Measurements from ENCODE around the gene ANK3. TPM values are rescaled to one million over a fixed set of nuclear protein-coding genes. Genes with fewer than 3 reads are reported as not detected.

ANK3 gene
- total RNA-seq, 2 experiments from 2014 or later, result 4.5 to 5.3 TPM

GRCh38 chr10:60271319-60272040 lies 118.2 kb downstream of the ANK3 start:
- DNase-seq, result no peak
- Mint-ChIP-seq H3K4me3 (no peak overlapping the region), H3K27me3 (ENCODE audit: low read depth) (no peaks in the 10 kb centered on the region), H3K4me1 (ENCODE audit: low read depth) (no peaks in the 10 kb centered on the region), H3K9me3 (ENCODE audit: insufficient read depth) (no peaks in the 10 kb centered on the region), H3K27ac (no peak overlapping the region), H3K36me3 (ENCODE audit: low read depth) (no peaks in the 10 kb centered on the region)
- ChIA-PET POLR2A (no interaction called here), CTCF (interaction anchor here (0.5 kb wide), 1 partner anchor 174 kb away, joined by 3 read pairs; no protein-coding TSS in a partner anchor)
- ATAC-seq, result no peak

- H3K27me3 Mint-ChIP-seq (ENCODE audit: low read depth), result no peaks in the 10 kb centered on the region
- H3K4me3 Mint-ChIP-seq, result no peak overlapping the region
- ChIA-PET POLR2A (no interaction called here), CTCF (no interaction called here)
- DNase-seq (no peak), ATAC-seq (no peak)
- H3K4me1 Mint-ChIP-seq (ENCODE audit: low read depth), result no peaks in the 10 kb centered on the region
- H3K9me3 Mint-ChIP-seq (ENCODE audit: insufficient read depth), result no peaks in the 10 kb centered on the region
- no peaks in the 10 kb centered on the region for H3K36me3 Mint-ChIP-seq (ENCODE audit: low read depth)
- no peak overlapping the region for H3K27ac Mint-ChIP-seq
Measured at GRCh38 chr10:60270426-60270825, 119.2 kb downstream of the ANK3 start.

DNA sequence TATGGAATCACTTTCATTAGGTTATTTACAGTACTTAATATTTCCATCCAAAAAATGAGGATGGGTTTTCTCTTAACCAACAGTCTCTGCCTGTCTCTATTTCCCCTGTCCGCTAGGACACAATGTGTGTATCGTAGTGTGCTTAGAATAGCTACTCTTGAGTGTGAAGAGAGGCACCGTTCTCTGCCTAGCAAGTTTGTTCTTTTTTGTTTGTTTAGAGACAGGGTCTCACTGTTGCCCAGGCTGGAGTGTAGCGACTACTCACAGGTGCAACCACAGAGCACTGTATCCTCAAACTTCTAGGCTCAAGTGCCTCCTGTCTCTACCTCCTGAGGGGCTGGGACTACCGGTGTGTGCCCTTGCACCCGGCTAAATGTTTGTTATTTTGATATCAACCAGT lies 121.9 kb downstream of the ANK3 start:
- Mint-ChIP-seq H3K36me3 (ENCODE audit: low read depth) (no peaks in the 10 kb centered on the region), H3K4me3 (no peak overlapping the region), H3K27ac (no peak overlapping the region), H3K4me1 (ENCODE audit: low read depth) (no peaks in the 10 kb centered on the region), H3K27me3 (ENCODE audit: low read depth) (no peaks in the 10 kb centered on the region), H3K9me3 (ENCODE audit: insufficient read depth) (no peaks in the 10 kb centered on the region)
- DNase-seq, result no peak
- no peak for ATAC-seq
- POLR2A ChIA-PET, result no interaction called here
- CTCF ChIA-PET, result no interaction called here

- Mint-ChIP-seq H3K27me3 (ENCODE audit: low read depth) (no peaks in the 10 kb centered on the region), H3K36me3 (ENCODE audit: low read depth) (no peaks in the 10 kb centered on the region), H3K9me3 (ENCODE audit: insufficient read depth) (no peaks in the 10 kb centered on the region), H3K4me3 (no peak overlapping the region), H3K4me1 (ENCODE audit: low read depth) (no peaks in the 10 kb centered on the region), H3K27ac (no peak overlapping the region)
- ATAC-seq (no peak), DNase-seq (no peak)
- ChIA-PET POLR2A (no interaction called here), CTCF (no interaction called here)
Measured at GRCh38 chr10:60266513-60266912, 123.2 kb downstream of the ANK3 start.

DNA sequence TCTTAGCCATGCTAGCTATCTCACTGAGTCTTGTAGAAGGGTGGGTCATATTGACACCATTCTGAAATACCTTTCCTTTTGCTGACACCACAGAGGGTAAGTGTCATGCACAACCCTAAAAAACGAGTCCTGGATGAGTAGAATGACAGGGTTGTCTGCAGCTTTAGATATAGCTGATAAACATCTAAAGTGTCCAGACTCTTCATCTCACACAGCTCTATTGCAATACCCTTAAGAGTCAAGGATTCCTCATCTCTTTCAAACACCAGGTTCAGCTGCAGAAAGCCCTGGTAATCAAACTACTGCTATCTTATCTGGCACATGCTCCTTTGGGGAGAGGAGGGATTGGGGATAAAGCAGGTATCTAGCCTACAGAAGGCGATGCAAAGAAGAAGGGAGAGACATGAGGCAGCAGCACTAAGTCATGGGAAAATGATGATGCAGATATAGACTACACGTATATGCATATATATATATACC lies 127.0 kb downstream of the ANK3 start:
- no peak overlapping the region for H3K27ac Mint-ChIP-seq
- no peaks in the 10 kb centered on the region for H3K9me3 Mint-ChIP-seq (ENCODE audit: insufficient read depth)
- no peak overlapping the region for H3K4me3 Mint-ChIP-seq
- peaks cover 6% of the 10 kb centered on the region for H3K4me1 Mint-ChIP-seq (ENCODE audit: low read depth)
- no peak for DNase-seq
- ChIA-PET POLR2A (no interaction called here), CTCF (no interaction called here)
- no peak for ATAC-seq
- H3K27me3 Mint-ChIP-seq (ENCODE audit: low read depth), result no peaks in the 10 kb centered on the region
- no peaks in the 10 kb centered on the region for H3K36me3 Mint-ChIP-seq (ENCODE audit: low read depth)

GRCh38 chr10:60260321-60260720 lies 129.4 kb downstream of the ANK3 start:
- DNase-seq (no peak), ATAC-seq (no peak)
- Mint-ChIP-seq H3K27ac (no peak overlapping the region), H3K36me3 (ENCODE audit: low read depth) (no peaks in the 10 kb centered on the region), H3K27me3 (ENCODE audit: low read depth) (no peaks in the 10 kb centered on the region), H3K4me3 (no peak overlapping the region), H3K4me1 (ENCODE audit: low read depth) (peaks cover 6% of the 10 kb centered on the region), H3K9me3 (ENCODE audit: insufficient read depth) (no peaks in the 10 kb centered on the region)
- ChIA-PET CTCF (no interaction called here), POLR2A (no interaction called here)

DNA sequence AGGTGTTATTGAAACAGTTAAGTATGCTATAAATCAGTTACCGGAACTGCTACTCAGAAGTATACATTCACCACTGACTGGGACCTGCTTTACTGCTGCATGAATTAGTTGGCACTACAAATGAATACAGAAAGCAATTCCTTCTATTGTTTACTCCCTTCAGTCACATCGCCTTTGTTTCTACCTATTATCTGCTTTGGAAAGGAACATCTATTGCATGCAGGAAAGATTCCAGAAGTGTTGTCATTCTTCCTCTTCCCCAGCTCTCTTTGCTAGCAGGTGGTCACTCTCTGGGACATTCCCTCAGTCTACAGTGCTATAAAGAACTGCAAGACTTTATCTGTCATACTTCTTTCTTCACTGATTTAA lies 131.3 kb downstream of the ANK3 start:
- H3K27me3 Mint-ChIP-seq (ENCODE audit: low read depth), result no peaks in the 10 kb centered on the region
- ChIA-PET POLR2A (no interaction called here), CTCF (no interaction called here)
- no peak overlapping the region for H3K4me3 Mint-ChIP-seq
- H3K9me3 Mint-ChIP-seq (ENCODE audit: insufficient read depth), result no peaks in the 10 kb centered on the region
- H3K27ac Mint-ChIP-seq, result no peak overlapping the region
- peaks cover 6% of the 10 kb centered on the region for H3K4me1 Mint-ChIP-seq (ENCODE audit: low read depth)
- H3K36me3 Mint-ChIP-seq (ENCODE audit: low read depth), result no peaks in the 10 kb centered on the region
- ATAC-seq, result no peak
- no peak for DNase-seq

DNA sequence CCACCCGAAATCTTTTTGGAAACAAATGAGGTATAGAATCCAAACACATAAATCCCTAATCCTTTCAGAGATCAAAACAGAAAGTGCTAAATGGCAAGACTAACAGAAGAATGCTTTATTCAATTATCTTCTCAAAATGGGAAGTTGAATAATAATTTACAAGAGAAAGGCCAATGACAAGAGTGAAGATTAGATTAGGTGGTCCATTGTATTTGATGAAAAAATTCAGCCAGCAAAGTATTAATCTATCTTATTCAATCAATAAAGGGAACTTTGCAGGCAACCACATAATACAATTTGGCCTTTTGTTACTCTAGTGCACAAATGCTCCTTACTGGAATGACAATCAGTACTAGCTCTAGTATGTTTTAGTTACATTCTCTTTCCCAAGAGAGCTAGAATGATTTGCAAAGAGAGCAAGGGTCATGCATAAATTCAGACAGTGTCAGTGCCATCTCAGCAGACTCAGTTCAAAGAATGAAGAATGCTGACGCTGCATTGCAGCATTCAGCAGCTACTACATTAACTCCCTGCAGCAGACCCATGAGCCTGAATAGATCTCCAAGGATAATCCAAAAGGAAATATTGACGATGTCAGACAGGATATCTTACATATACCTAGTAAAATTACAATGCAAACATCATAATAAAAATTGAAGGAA lies 131.8 kb downstream of the ANK3 start:
- H3K4me1 Mint-ChIP-seq (ENCODE audit: low read depth), result peaks cover 6% of the 10 kb centered on the region
- no peak overlapping the region for H3K27ac Mint-ChIP-seq
- H3K27me3 Mint-ChIP-seq (ENCODE audit: low read depth), result no peaks in the 10 kb centered on the region
- no peak overlapping the region for H3K4me3 Mint-ChIP-seq
- ATAC-seq (no peak), DNase-seq (no peak)
- H3K9me3 Mint-ChIP-seq (ENCODE audit: insufficient read depth), result no peaks in the 10 kb centered on the region
- no peaks in the 10 kb centered on the region for H3K36me3 Mint-ChIP-seq (ENCODE audit: low read depth)
- CTCF ChIA-PET, result no interaction called here
- POLR2A ChIA-PET, result no interaction called here

GRCh38 chr10:60254776-60255175 lies 134.9 kb downstream of the ANK3 start:
- ChIA-PET POLR2A (no interaction called here), CTCF (no interaction called here)
- ATAC-seq (no peak), DNase-seq (no peak)
- Mint-ChIP-seq H3K27me3 (ENCODE audit: low read depth) (no peaks in the 10 kb centered on the region), H3K36me3 (ENCODE audit: low read depth) (no peaks in the 10 kb centered on the region), H3K4me1 (ENCODE audit: low read depth) (no peaks in the 10 kb centered on the region), H3K27ac (no peak overlapping the region), H3K9me3 (ENCODE audit: insufficient read depth) (no peaks in the 10 kb centered on the region), H3K4me3 (no peak overlapping the region)

DNA sequence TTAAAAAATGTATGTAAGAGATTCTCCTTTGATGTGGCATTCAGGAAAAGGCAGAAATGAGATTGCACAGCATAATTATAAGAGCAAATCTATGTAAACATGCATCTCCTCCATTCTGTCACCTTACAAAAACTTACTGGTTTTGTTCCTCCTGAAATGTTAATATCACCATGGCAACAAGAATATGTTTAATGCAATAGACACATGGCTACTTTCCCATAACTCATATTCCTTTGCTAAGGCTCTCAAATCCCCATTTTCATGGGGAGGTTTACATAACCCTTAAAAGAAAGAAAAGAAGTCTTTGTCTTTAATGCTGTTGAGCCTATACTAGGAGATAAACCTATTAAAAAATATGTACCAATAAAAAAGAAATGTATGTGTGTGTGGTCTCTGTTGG lies 136.2 kb downstream of the ANK3 start:
- ChIA-PET POLR2A (no interaction called here), CTCF (no interaction called here)
- Mint-ChIP-seq H3K27me3 (ENCODE audit: low read depth) (no peaks in the 10 kb centered on the region), H3K4me3 (no peak overlapping the region), H3K9me3 (ENCODE audit: insufficient read depth) (no peaks in the 10 kb centered on the region), H3K36me3 (ENCODE audit: low read depth) (no peaks in the 10 kb centered on the region), H3K27ac (no peak overlapping the region), H3K4me1 (ENCODE audit: low read depth) (no peaks in the 10 kb centered on the region)
- no peak for ATAC-seq
- DNase-seq, result no peak

- ChIA-PET POLR2A (no interaction called here), CTCF (no interaction called here)
- Mint-ChIP-seq H3K4me3 (no peak overlapping the region), H3K27ac (no peak overlapping the region), H3K27me3 (ENCODE audit: low read depth) (no peaks in the 10 kb centered on the region), H3K36me3 (ENCODE audit: low read depth) (no peaks in the 10 kb centered on the region), H3K4me1 (ENCODE audit: low read depth) (no peaks in the 10 kb centered on the region), H3K9me3 (ENCODE audit: insufficient read depth) (no peaks in the 10 kb centered on the region)
- ATAC-seq (no peak), DNase-seq (no peak)
Measured at GRCh38 chr10:60252688-60253087, 137.0 kb downstream of the ANK3 start.

DNA sequence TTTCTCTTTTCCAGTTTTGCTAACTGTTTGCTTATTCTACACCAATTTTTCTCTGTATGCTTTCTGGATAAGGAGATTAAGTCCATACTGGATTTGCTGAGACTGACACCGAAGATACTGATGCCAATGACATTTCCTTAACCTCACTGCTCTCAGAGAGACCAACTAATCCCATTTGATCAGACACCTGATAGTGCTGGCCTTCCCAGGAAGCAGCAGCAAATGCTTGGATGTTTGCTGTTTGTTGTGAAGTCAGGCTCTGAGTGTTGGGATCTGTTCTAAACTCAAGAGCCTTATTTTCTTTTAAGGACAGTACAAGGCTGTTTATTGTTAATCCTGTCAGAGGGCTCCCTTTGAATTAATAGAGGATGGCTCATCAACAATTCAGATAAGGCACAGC lies 143.3 kb downstream of the ANK3 start:
- ChIA-PET POLR2A (no interaction called here), CTCF (no interaction called here)
- DNase-seq (no peak), ATAC-seq (no peak)
- no peaks in the 10 kb centered on the region for H3K9me3 Mint-ChIP-seq (ENCODE audit: insufficient read depth)
- no peaks in the 10 kb centered on the region for H3K27me3 Mint-ChIP-seq (ENCODE audit: low read depth)
- no peak overlapping the region for H3K27ac Mint-ChIP-seq
- H3K4me1 Mint-ChIP-seq (ENCODE audit: low read depth), result no peaks in the 10 kb centered on the region
- no peaks in the 10 kb centered on the region for H3K36me3 Mint-ChIP-seq (ENCODE audit: low read depth)
- no peak overlapping the region for H3K4me3 Mint-ChIP-seq

DNA sequence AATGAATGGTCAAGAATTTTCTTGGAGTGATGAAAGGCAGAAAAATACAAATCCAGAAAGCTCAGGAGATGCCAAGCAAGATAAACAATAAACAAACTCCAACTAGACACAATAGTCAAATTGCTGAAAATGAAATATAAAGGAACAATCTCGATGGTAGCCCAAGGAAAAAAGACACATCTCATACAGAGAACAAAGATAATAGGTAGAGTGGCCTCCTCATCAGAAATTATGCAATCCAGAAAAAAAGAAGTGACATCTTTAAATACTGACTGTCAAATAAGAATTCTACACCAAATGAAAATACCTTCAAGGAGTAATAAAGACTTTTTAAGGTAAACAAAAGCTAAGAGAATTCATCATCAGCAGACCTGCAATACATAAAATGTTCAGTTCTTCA lies 150.4 kb downstream of the ANK3 start:
- ATAC-seq, result no peak
- Mint-ChIP-seq H3K4me1 (ENCODE audit: low read depth) (peaks cover 25% of the 10 kb centered on the region), H3K9me3 (ENCODE audit: insufficient read depth) (no peaks in the 10 kb centered on the region), H3K36me3 (ENCODE audit: low read depth) (no peaks in the 10 kb centered on the region), H3K27me3 (ENCODE audit: low read depth) (no peaks in the 10 kb centered on the region), H3K4me3 (no peak overlapping the region), H3K27ac (no peak overlapping the region)
- DNase-seq, result no peak
- POLR2A ChIA-PET, result no interaction called here
- CTCF ChIA-PET, result interaction anchor here (0.7 to 2.1 kb wide), 4 partner anchors 30 to 412 kb away, joined by 3 to 17 read pairs (median 7); no protein-coding TSS in a partner anchor
